GM23338 (cell line): ENCODE measurements around the gene DNAL4. TPM values are rescaled to one million over a fixed set of nuclear protein-coding genes. Genes with fewer than 3 reads are reported as not detected.

Experiments used
- ATAC-seq: fragments of 200-7000 bp; cut with Tn5 transposase; 3 replicates; pipeline ENCODE4 v1.9.1; 2020
- DNase-seq: peaks from one replicate; pipeline ENCODE4 v3.0.0-alpha.2; 2015; ENCODE audit warnings: low spot score
- H2AFZ ChIP-seq: fragments of 200-600 bp; sonication (generic); 2 replicates; pipeline ENCODE4 v1.8.0; 2016; ENCODE audit warnings: antibody characterized with exemption, mild to moderate bottlenecking, moderate library complexity
- H3F3A ChIP-seq: fragments of 200-600 bp; sonication (generic); replicated peaks from 2 replicates; pipeline ENCODE4 v1.8.0; 2017; ENCODE audit warnings: antibody characterized with exemption, mixed run types, low read depth
- H3K27ac ChIP-seq: fragments of 200-600 bp; sonication (generic); 2 replicates; pipeline ENCODE4 v1.6.1; 2016; ENCODE audit warnings: low read depth
- H3K27me3 ChIP-seq: fragments of 200-600 bp; sonication (generic); 2 replicates; pipeline ENCODE4 v1.8.0; 2016; ENCODE audit warnings: mild to moderate bottlenecking, mixed run types, moderate library complexity; ENCODE audit not compliant: insufficient read depth
- H3K36me3 ChIP-seq: fragments of 200-600 bp; sonication (generic); 2 replicates; pipeline ENCODE4 v1.8.0; 2016; ENCODE audit warnings: mild to moderate bottlenecking; ENCODE audit not compliant: insufficient read depth
- H3K4me1 ChIP-seq: fragments of 200-600 bp; sonication (generic); 2 replicates; pipeline ENCODE4 v1.8.0; 2016; ENCODE audit warnings: mild to moderate bottlenecking, moderate library complexity; ENCODE audit not compliant: insufficient read depth
- H3K4me2 ChIP-seq: fragments of 200-600 bp; sonication (generic); 2 replicates; pipeline ENCODE4 v1.7.1; 2017; ENCODE audit warnings: mixed run types
- H3K4me3 ChIP-seq: fragments of 200-600 bp; sonication (generic); 2 replicates; pipeline ENCODE4 v1.6.1; 2016; ENCODE audit warnings: mixed run types
- H3K79me2 ChIP-seq: fragments of 200-600 bp; sonication (generic); replicated peaks from 2 replicates; pipeline ENCODE4 v1.8.0; 2017; ENCODE audit warnings: mild to moderate bottlenecking; ENCODE audit not compliant: insufficient read depth
- H3K9me2 ChIP-seq: fragments of 200-600 bp; sonication (generic); 2 replicates; pipeline ENCODE4 v1.8.0; 2017; ENCODE audit not compliant: insufficient read depth
- H4K20me1 ChIP-seq: fragments of 200-600 bp; sonication (generic); replicated peaks from 2 replicates; pipeline ENCODE4 v1.8.0; 2017; ENCODE audit warnings: mild to moderate bottlenecking; ENCODE audit not compliant: insufficient read depth
- H3K27ac Mint-ChIP-seq: 2 replicates; pipeline ENCODE4 v1.8.0; 2020; ENCODE audit warnings: inconsistent platforms, mild to moderate bottlenecking, moderate library complexity, mixed read lengths
- H3K27me3 Mint-ChIP-seq: 3 replicates; pipeline ENCODE4 v1.8.0; 2022; ENCODE audit warnings: low read depth, mild to moderate bottlenecking, moderate library complexity, mixed read lengths, inconsistent platforms; ENCODE audit not compliant: insufficient read depth, poor library complexity
- H3K36me3 Mint-ChIP-seq: 3 replicates; pipeline ENCODE4 v1.8.0; 2021; ENCODE audit warnings: low read depth, mild to moderate bottlenecking, inconsistent platforms, moderate library complexity, mixed read lengths
- H3K4me1 Mint-ChIP-seq: 3 replicates; pipeline ENCODE4 v1.8.0; 2020; ENCODE audit warnings: mild to moderate bottlenecking, inconsistent platforms, mixed read lengths
- H3K4me3 Mint-ChIP-seq: 3 replicates; pipeline ENCODE4 v1.8.0; 2021; ENCODE audit warnings: moderate library complexity, mild to moderate bottlenecking, inconsistent platforms, mixed read lengths
- H3K9me3 Mint-ChIP-seq: 3 replicates; pipeline ENCODE4 v1.8.0; 2020; ENCODE audit warnings: moderate library complexity, mild to moderate bottlenecking, inconsistent platforms, mixed read lengths
- CREB1 ChIP-seq: fragments of 250-450 bp; sonication (Bioruptor Pico); IDR thresholded peaks from 2 replicates; pipeline ENCODE4 v1.5.0; 2020; ENCODE audit warnings: low read depth, mild to moderate bottlenecking, moderate library complexity
- EZH2phosphoT487 ChIP-seq: fragments of 200-600 bp; sonication (generic); IDR thresholded peaks from one replicate; pipeline ENCODE4 v1.8.1; 2018; ENCODE audit warnings: antibody characterized with exemption; ENCODE audit not compliant: unreplicated experiment
- POLR2AphosphoS5 ChIP-seq: IDR thresholded peaks from 2 replicates; pipeline ENCODE4 v1.6.1; 2016; ENCODE audit warnings: antibody characterized with exemption, low read depth
- STAT1 ChIP-seq: IDR thresholded peaks from one replicate; pipeline ENCODE4 v1.6.1; 2016; ENCODE audit warnings: antibody characterized with exemption; ENCODE audit not compliant: unreplicated experiment
- ZNF114 ChIP-seq: fragments of 250-450 bp; sonication (Bioruptor Pico); IDR thresholded peaks from 2 replicates; pipeline ENCODE4 v1.5.0; 2020; ENCODE audit warnings: mild to moderate bottlenecking, moderate library complexity
- polyA plus RNA-seq: library from polyadenylated mRNA; unstranded; fragments of >200 nt; fragmentation: Nextera tagmentation; extraction: Ambion mirVana; gene quantifications from 2 replicates; pipeline ENCODE4 v1.2.1, GENCODE V29; 2016
- total RNA-seq: library from RNA; depleted of rRNA; stranded (reverse); fragments of >200 nt; shearing (Covaris generic); gene quantifications from 2 replicates; pipeline ENCODE4 v1.2.3, GENCODE V29; 2014
- TF ChIP-seq, protein P1 (sequence below): fragments of 250-450 bp; sonication (Bioruptor Pico); IDR thresholded peaks from 2 replicates; pipeline ENCODE4 v1.5.0; 2020; ENCODE audit warnings: mild to moderate bottlenecking, moderate library complexity
- TF ChIP-seq, protein P2 (sequence below), 2 experiments: fragments of 200-600 bp in 1 of 2; sonication (generic) in 1 of 2; conservative IDR thresholded peaks; 2 replicates each; pipeline versions ENCODE4 v1.5.1 to v1.6.1; 2016 to 2017; ENCODE audit warnings: antibody characterized with exemption in 2 of 2, low read depth in 2 of 2, mild to moderate bottlenecking in 2 of 2, moderate library complexity in 1 of 2
- TF ChIP-seq, protein P3 (sequence below): IDR thresholded peaks from 2 replicates; pipeline ENCODE4 v1.6.1; 2016; ENCODE audit warnings: antibody characterized with exemption

The DNAL4 gene
- total and polyA plus RNA-seq, 2 experiments from 2014 or later = 9.3 to 10.0 TPM

DNA sequence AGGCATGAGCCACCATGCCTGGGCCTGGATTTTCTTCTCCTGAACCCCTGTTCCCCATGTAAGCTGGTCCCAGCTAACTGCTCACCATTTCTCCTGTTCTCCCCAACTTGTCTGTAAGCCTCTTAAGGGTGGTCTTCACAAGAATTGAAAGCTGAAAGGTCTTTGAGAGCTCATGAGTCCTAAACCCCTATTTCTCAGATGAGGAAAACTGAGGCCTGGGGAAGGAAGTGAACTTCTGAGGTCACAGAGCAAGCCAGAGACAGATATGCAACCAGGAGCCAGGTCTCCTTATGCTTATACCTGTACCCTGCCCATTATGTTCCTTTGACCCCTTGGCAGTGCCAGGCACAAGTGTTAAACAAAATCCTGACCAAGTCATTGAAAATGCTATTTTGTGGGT lies 33.6 kb upstream of the DNAL4 start (continued):
- TF ChIP-seq, protein P1, sequence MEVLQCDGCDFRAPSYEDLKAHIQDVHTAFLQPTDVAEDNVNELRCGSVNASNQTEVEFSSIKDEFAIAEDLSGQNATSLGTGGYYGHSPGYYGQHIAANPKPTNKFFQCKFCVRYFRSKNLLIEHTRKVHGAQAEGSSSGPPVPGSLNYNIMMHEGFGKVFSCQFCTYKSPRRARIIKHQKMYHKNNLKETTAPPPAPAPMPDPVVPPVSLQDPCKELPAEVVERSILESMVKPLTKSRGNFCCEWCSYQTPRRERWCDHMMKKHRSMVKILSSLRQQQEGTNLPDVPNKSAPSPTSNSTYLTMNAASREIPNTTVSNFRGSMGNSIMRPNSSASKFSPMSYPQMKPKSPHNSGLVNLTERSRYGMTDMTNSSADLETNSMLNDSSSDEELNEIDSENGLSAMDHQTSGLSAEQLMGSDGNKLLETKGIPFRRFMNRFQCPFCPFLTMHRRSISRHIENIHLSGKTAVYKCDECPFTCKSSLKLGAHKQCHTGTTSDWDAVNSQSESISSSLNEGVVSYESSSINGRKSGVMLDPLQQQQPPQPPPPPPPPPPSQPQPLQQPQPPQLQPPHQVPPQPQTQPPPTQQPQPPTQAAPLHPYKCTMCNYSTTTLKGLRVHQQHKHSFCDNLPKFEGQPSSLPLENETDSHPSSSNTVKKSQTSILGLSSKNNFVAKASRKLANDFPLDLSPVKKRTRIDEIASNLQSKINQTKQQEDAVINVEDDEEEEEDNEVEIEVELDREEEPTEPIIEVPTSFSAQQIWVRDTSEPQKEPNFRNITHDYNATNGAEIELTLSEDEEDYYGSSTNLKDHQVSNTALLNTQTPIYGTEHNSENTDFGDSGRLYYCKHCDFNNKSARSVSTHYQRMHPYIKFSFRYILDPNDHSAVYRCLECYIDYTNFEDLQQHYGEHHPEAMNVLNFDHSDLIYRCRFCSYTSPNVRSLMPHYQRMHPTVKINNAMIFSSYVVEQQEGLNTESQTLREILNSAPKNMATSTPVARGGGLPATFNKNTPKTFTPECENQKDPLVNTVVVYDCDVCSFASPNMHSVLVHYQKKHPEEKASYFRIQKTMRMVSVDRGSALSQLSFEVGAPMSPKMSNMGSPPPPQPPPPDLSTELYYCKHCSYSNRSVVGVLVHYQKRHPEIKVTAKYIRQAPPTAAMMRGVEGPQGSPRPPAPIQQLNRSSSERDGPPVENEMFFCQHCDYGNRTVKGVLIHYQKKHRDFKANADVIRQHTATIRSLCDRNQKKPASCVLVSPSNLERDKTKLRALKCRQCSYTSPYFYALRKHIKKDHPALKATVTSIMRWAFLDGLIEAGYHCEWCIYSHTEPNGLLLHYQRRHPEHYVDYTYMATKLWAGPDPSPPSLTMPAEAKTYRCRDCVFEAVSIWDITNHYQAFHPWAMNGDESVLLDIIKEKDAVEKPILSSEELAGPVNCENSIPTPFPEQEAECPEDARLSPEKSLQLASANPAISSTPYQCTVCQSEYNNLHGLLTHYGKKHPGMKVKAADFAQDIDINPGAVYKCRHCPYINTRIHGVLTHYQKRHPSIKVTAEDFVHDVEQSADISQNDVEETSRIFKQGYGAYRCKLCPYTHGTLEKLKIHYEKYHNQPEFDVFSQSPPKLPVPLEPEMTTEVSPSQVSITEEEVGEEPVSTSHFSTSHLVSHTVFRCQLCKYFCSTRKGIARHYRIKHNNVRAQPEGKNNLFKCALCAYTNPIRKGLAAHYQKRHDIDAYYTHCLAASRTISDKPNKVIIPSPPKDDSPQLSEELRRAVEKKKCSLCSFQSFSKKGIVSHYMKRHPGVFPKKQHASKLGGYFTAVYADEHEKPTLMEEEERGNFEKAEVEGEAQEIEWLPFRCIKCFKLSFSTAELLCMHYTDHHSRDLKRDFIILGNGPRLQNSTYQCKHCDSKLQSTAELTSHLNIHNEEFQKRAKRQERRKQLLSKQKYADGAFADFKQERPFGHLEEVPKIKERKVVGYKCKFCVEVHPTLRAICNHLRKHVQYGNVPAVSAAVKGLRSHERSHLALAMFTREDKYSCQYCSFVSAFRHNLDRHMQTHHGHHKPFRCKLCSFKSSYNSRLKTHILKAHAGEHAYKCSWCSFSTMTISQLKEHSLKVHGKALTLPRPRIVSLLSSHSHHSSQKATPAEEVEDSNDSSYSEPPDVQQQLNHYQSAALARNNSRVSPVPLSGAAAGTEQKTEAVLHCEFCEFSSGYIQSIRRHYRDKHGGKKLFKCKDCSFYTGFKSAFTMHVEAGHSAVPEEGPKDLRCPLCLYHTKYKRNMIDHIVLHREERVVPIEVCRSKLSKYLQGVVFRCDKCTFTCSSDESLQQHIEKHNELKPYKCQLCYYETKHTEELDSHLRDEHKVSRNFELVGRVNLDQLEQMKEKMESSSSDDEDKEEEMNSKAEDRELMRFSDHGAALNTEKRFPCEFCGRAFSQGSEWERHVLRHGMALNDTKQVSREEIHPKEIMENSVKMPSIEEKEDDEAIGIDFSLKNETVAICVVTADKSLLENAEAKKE (CRISPR knock-in tag) = no peak
- TF ChIP-seq STAT1 (no peak), CREB1 (CRISPR knock-in tag) (no peak), EZH2phosphoT487 (no peak)

DNA sequence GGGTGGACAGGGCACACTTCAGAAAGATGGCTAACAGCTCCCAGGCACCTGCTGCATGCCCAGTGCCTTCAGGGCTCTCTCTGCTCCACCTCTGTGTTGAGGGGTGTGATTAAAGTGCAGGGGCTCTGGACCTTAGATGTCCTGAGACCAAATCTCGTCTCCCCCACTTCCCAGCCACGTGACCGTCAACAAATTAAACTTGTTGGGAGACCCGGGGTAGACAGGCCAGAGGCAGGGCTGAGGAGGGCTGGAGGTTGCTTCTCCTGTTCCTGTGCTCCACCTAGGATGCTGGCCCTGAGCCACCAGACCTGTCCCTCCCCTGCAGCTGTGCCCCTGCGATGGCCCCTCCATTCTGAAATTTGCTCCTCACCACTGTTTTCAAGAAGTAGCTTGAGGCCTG lies 32.9 kb upstream of the DNAL4 start:
- no peaks in the 10 kb centered on the region for H3K36me3 ChIP-seq
- ATAC-seq = no peak

More for the DNA sequence above, 32.9 kb upstream of the DNAL4 start:
- H3K4me1 ChIP-seq = no peaks in the 10 kb centered on the region
- no peaks in the 10 kb centered on the region for H3F3A ChIP-seq
- H3K9me2 ChIP-seq = no peaks in the 10 kb centered on the region
- H3K4me2 ChIP-seq = no peak overlapping the region
- no peak overlapping the region for H3K27ac ChIP-seq
- no peak for DNase-seq
- no peaks in the 10 kb centered on the region; the same call in 1 of the 2 replicates for H4K20me1 ChIP-seq
- no peak overlapping the region for H3K4me3 ChIP-seq
- H2AFZ ChIP-seq = no peak overlapping the region
- Mint-ChIP-seq H3K4me3 (no peak overlapping the region), H3K4me1 (peaks cover 3% of the 10 kb centered on the region), H3K27me3 (peaks cover 15% of the 10 kb centered on the region), H3K36me3 (no peaks in the 10 kb centered on the region; the same call in 2 of the 3 replicates), H3K27ac (no peak overlapping the region), H3K9me3 (no peaks in the 10 kb centered on the region)
- no peaks in the 10 kb centered on the region for H3K27me3 ChIP-seq
- TF ChIP-seq POLR2AphosphoS5 (no peak), ZNF114 (CRISPR knock-in tag) (no peak)
- TF ChIP-seq, protein P2, sequence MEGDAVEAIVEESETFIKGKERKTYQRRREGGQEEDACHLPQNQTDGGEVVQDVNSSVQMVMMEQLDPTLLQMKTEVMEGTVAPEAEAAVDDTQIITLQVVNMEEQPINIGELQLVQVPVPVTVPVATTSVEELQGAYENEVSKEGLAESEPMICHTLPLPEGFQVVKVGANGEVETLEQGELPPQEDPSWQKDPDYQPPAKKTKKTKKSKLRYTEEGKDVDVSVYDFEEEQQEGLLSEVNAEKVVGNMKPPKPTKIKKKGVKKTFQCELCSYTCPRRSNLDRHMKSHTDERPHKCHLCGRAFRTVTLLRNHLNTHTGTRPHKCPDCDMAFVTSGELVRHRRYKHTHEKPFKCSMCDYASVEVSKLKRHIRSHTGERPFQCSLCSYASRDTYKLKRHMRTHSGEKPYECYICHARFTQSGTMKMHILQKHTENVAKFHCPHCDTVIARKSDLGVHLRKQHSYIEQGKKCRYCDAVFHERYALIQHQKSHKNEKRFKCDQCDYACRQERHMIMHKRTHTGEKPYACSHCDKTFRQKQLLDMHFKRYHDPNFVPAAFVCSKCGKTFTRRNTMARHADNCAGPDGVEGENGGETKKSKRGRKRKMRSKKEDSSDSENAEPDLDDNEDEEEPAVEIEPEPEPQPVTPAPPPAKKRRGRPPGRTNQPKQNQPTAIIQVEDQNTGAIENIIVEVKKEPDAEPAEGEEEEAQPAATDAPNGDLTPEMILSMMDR (conservative IDR thresholded peaks at IDR 0.05; ENCODE audit: low read depth in 2 of 2) = no peak
- TF ChIP-seq, protein P3, sequence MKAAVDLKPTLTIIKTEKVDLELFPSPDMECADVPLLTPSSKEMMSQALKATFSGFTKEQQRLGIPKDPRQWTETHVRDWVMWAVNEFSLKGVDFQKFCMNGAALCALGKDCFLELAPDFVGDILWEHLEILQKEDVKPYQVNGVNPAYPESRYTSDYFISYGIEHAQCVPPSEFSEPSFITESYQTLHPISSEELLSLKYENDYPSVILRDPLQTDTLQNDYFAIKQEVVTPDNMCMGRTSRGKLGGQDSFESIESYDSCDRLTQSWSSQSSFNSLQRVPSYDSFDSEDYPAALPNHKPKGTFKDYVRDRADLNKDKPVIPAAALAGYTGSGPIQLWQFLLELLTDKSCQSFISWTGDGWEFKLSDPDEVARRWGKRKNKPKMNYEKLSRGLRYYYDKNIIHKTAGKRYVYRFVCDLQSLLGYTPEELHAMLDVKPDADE = no peak
- H3K79me2 ChIP-seq = no peaks in the 10 kb centered on the region
